ENCODE results near the gene HOXA2.

Gene HOXA2

GRCh38 chr7:27111042-27111750 lies 8.7 kb upstream of the HOXA2 start:
- DNase-seq: no peak

GRCh38 chr7:27110186-27111031 lies 7.9 kb upstream of the HOXA2 start:
- DNase-seq: no peak

- no peak for DNase-seq
Observed at GRCh38 chr7:27109466-27110185, 7.1 kb upstream of the HOXA2 start.

GRCh38 chr7:27108390-27109127 lies 6.1 kb upstream of the HOXA2 start:
- DNase-seq: no peak

GRCh38 chr7:27107391-27108381 lies 5.2 kb upstream of the HOXA2 start:
- DNase-seq: no peak

- DNase-seq: no peak
Observed at GRCh38 chr7:27106901-27107240, 4.4 kb upstream of the HOXA2 start.

GRCh38 chr7:27106181-27106900 lies 3.9 kb upstream of the HOXA2 start:
- no peak for DNase-seq

GRCh38 chr7:27105301-27106031 lies 3.0 kb upstream of the HOXA2 start:
- DNase-seq: no peak

- DNase-seq: no peak
Observed at GRCh38 chr7:27104341-27105058, 2.0 kb upstream of the HOXA2 start.

GRCh38 chr7:27103489-27104226 lies 1.2 kb upstream of the HOXA2 start:
- DNase-seq: no peak

- no peak for DNase-seq
Observed at GRCh38 chr7:27101957-27102580, 414 bp downstream of the HOXA2 start.

- DNase-seq: no peak
Observed at GRCh38 chr7:27101171-27101956, 1.1 kb downstream of the HOXA2 start.

- DNase-seq: no peak
Observed at GRCh38 chr7:27100694-27101170, 1.8 kb downstream of the HOXA2 start.

- DNase-seq: no peak
Observed at GRCh38 chr7:27099453-27100370, 2.8 kb downstream of the HOXA2 start.

- peak in 1 of 2 experiments; percentile 77 for DNase-seq
Observed at GRCh38 chr7:27098578-27099451, 3.7 kb downstream of the HOXA2 start.
